IMR-90 (cell line): Measurements from ENCODE around the gene C5orf58. TPM values are rescaled to one million over a fixed set of nuclear protein-coding genes. Genes with fewer than 3 reads are reported as not detected.
"Not testable (repeated sequence)": the region's sequence is repeated elsewhere in the genome, so short reads cannot be mapped to it uniquely, and the experiment has no call there.

Experiments used
- ATAC-seq: fragments of 200-7000 bp; cut with Tn5 transposase; 2 replicates; pipeline ENCODE4 v1.9.1; 2020; ENCODE audit warnings: low read depth, mild to moderate bottlenecking, moderate library complexity
- BruUV-seq: library from RNA; stranded (reverse); fragments of 400-500 nt; replicated peaks from 2 replicates; lab custom pipeline; 2021; lab: Mats Ljungman, UMichigan
- CTCF ChIA-PET: fragments of 300-600 bp; formaldehyde crosslinking; extraction: SDS; loops from one replicate; lab custom pipeline; 2021; ENCODE audit warnings: antibody characterized with exemption; lab: Yijun Ruan, JAX
- POLR2A ChIA-PET: fragments of 300-600 bp; sonication (Branson Sonifier 250); formaldehyde crosslinking; loops from one replicate; lab custom pipeline; 2022; ENCODE audit warnings: antibody characterized with exemption; ENCODE audit not compliant: unreplicated experiment; lab: Charles Lee
- DNase-seq: peaks from one replicate; pipeline ENCODE4 v3.0.0; 2013
- H2AFZ ChIP-seq: replicated peaks from 2 replicates; pipeline ENCODE3; 2013; ENCODE audit warnings: low read length, mild to moderate bottlenecking; ENCODE audit not compliant: poor library complexity
- H2AK5ac ChIP-seq: 2 replicates; pipeline ENCODE4 v1.6.1; 2013; ENCODE audit warnings: low read depth, low read length, inconsistent platforms
- H2AK9ac ChIP-seq: replicated peaks from 2 replicates; pipeline ENCODE3; 2013; ENCODE audit warnings: mild to moderate bottlenecking, low read depth, low read length, moderate library complexity; ENCODE audit not compliant: poor library complexity
- H2BK120ac ChIP-seq: 2 replicates; pipeline ENCODE4 v1.6.1; 2013; ENCODE audit warnings: low read depth, low read length, inconsistent platforms
- H2BK15ac ChIP-seq: 3 replicates; pipeline ENCODE4 v1.6.1; 2013; ENCODE audit warnings: low read depth, low read length, inconsistent platforms
- H2BK20ac ChIP-seq: 2 replicates; pipeline ENCODE4 v1.6.1; 2013; ENCODE audit warnings: low read depth, mild to moderate bottlenecking, inconsistent platforms, low read length, moderate library complexity
- H2BK5ac ChIP-seq: 2 replicates; pipeline ENCODE4 v1.6.1; 2013; ENCODE audit warnings: mild to moderate bottlenecking, low read depth, low read length, inconsistent platforms; ENCODE audit not compliant: poor library complexity, severe bottlenecking
- H3K14ac ChIP-seq: replicated peaks from 2 replicates; pipeline ENCODE4 v1.6.1; 2013; ENCODE audit warnings: low read depth, low read length, inconsistent platforms
- H3K18ac ChIP-seq: 2 replicates; pipeline ENCODE4 v1.6.1; 2013; ENCODE audit warnings: low read depth, low read length, control low read depth
- H3K23ac ChIP-seq: 2 replicates; pipeline ENCODE4 v1.6.1; 2013; ENCODE audit warnings: low read depth, low read length, inconsistent platforms
- H3K27ac ChIP-seq: 2 replicates; pipeline ENCODE4 v1.5.1; 2013; ENCODE audit warnings: mild to moderate bottlenecking, control low read depth, low read length; ENCODE audit not compliant: insufficient read depth
- H3K27me3 ChIP-seq: 2 replicates; pipeline ENCODE4 v1.6.1; 2013; ENCODE audit warnings: low read length; ENCODE audit not compliant: control insufficient read depth, insufficient read depth
- H3K36me3 ChIP-seq: 2 replicates; pipeline ENCODE4 v1.6.1; 2013; ENCODE audit warnings: low read length, mixed read lengths; ENCODE audit not compliant: control insufficient read depth, insufficient read depth
- H3K4ac ChIP-seq: 2 replicates; pipeline ENCODE4 v1.6.1; 2013; ENCODE audit warnings: low read depth, low read length, inconsistent platforms
- H3K4me1 ChIP-seq: 2 replicates; pipeline ENCODE4 v1.6.1; 2013; ENCODE audit warnings: low read length, mixed read lengths; ENCODE audit not compliant: control insufficient read depth, insufficient read depth
- H3K4me2 ChIP-seq: 2 replicates; pipeline ENCODE4 v1.6.1; 2013; ENCODE audit warnings: low read depth, mild to moderate bottlenecking, control low read depth, low read length, moderate library complexity
- H3K4me3 ChIP-seq: 2 replicates; pipeline ENCODE4 v1.5.1; 2013; ENCODE audit warnings: low read depth, mild to moderate bottlenecking, control low read depth, low read length, moderate library complexity; ENCODE audit not compliant: insufficient read depth
- H3K56ac ChIP-seq: 2 replicates; pipeline ENCODE4 v1.6.1; 2013; ENCODE audit warnings: low read length, inconsistent platforms; ENCODE audit not compliant: insufficient read depth; ENCODE audit errors: extremely low read depth
- H3K79me1 ChIP-seq, 2 experiments: 2 replicates each; pipeline ENCODE4 v1.6.1; 2013; ENCODE audit warnings: low read length in 2 of 2, inconsistent platforms in 1 of 2, low read depth in 1 of 2
- H3K9ac ChIP-seq: 2 replicates; pipeline ENCODE4 v1.6.1; 2013; ENCODE audit warnings: low read depth, low read length, control low read depth
- H3K9me1 ChIP-seq: 2 replicates; pipeline ENCODE4 v1.6.1; 2013; ENCODE audit warnings: low read length, inconsistent platforms; ENCODE audit not compliant: insufficient read depth
- H3K9me3 ChIP-seq: 2 replicates; pipeline ENCODE4 v1.6.1; 2013; ENCODE audit warnings: low read length; ENCODE audit not compliant: control insufficient read depth, insufficient read depth
- H4K20me1 ChIP-seq: 2 replicates; pipeline ENCODE4 v1.6.1; 2013; ENCODE audit warnings: low read length, inconsistent platforms; ENCODE audit not compliant: insufficient read depth
- H4K5ac ChIP-seq: 2 replicates; pipeline ENCODE4 v1.6.1; 2013; ENCODE audit warnings: mild to moderate bottlenecking, low read depth, low read length, control low read depth
- H4K8ac ChIP-seq, 2 experiments: 2 replicates each; pipeline ENCODE4 v1.6.1; 2013; ENCODE audit warnings: low read depth in 2 of 2, low read length in 2 of 2, control low read depth in 1 of 2, inconsistent platforms in 1 of 2
- H4K91ac ChIP-seq: 2 replicates; pipeline ENCODE4 v1.6.1; 2013; ENCODE audit warnings: low read depth, low read length, inconsistent platforms; ENCODE audit not compliant: insufficient read depth
- WGBS, 2 experiments: methylation state at CpG; one replicate each; pipeline versions ENCODE4 v1.1.5 to v1.1.7; 2013; ENCODE audit warnings: missing lambda C conversion rate in 2 of 2; ENCODE audit not compliant: insufficient read length in 1 of 2; ENCODE audit errors: extremely low coverage in 2 of 2; 5-methylcytosine and 5-hydroxymethylcytosine counted together
- dilution Hi-C: fragments of 300-500 bp; cut with HindIII; formaldehyde crosslinking; loops from one replicate; pipeline ENCODE4 v1.14.3; 2018; ENCODE audit warnings: low sequenced_read_pairs; ENCODE audit not compliant: unreplicated experiment
- in situ Hi-C: fragments of 300-500 bp; cut with MboI; formaldehyde crosslinking; loops from 3 replicates; pipeline ENCODE4 v1.14.3; 2019; ENCODE audit warnings: low sequenced_read_pairs, inconsistent platforms, mixed read lengths
- intact Hi-C: fragments of 100-400 bp; cut with micrococcal nuclease; formaldehyde crosslinking; loops from 2 replicates; pipeline ENCODE4 v1.10.0; 2022
- polyA plus RNA-seq, 3 experiments: library from polyadenylated mRNA; depleted of rRNA; stranded (reverse); fragments of >200 nt; gene quantifications; 2 replicates each; pipeline ENCODE4 v1.2.3, GENCODE V29; 2012; ENCODE audit warnings: low replicate concordance in 1 of 3
- total RNA-seq: library from RNA; depleted of rRNA; stranded (reverse); fragments of >200 nt; gene quantifications from 2 replicates; pipeline ENCODE4 v1.2.3, GENCODE V29; 2012

Gene C5orf58
- total and polyA plus RNA-seq, 2 of the 4 experiments (the other 2 are of a cell fraction) = not detected

DNA sequence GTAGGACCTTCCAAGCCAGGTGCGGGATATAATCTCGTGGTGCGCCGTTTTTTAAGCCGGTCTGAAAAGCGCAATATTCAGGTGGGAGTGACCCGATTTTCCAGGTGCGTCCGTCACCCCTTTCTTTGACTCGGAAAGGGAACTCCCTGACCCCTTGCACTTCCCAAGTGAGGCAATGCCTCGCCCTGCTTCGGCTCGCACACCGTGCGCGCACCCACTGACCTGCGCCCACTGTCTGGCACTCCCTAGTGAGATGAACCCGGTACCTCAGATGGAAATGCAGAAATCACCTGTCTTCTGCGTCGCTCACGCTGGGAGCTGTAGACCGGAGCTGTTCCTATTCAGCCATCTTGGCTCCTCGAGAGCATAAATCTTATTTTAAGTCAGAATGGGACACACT is 12.7 kb downstream of the C5orf58 start:
- POLR2A ChIA-PET = not testable (repeated sequence)

More for the DNA sequence above, 12.7 kb downstream of the C5orf58 start:
- H3K4me2 ChIP-seq, H3K36me3 ChIP-seq, in situ Hi-C loops, H3K9me1 ChIP-seq, H4K91ac ChIP-seq, H2BK120ac ChIP-seq, H2BK20ac ChIP-seq, H3K27ac ChIP-seq, H3K9ac ChIP-seq, CTCF ChIA-PET, H3K14ac ChIP-seq, H4K5ac ChIP-seq, H3K4me1 ChIP-seq, BruUV-seq, H3K27me3 ChIP-seq, intact Hi-C loops, H2AK9ac ChIP-seq, DNase-seq, H3K4me3 ChIP-seq, H4K20me1 ChIP-seq, H4K8ac ChIP-seq, H3K56ac ChIP-seq, dilution Hi-C loops, H3K23ac ChIP-seq, H2BK5ac ChIP-seq, H3K79me1 ChIP-seq, ATAC-seq, H3K4ac ChIP-seq, H2AK5ac ChIP-seq, H3K9me3 ChIP-seq, H2BK15ac ChIP-seq, H3K18ac ChIP-seq, H2AFZ ChIP-seq: not testable (repeated sequence)
- WGBS, 2 experiments = no CpG with 5 or more reads among the region's 23 CpGs
